Central memory CD8-positive, alpha-beta T cell (primary cell): ENCODE data around the gene YIPF3.
"Not testable (repeated sequence)": the region's sequence is repeated elsewhere in the genome, so short reads cannot be mapped to it uniquely, and the experiment has no call there.

Experiments
- ATAC-seq: fragments of 150-1000 bp; cut with Tn5 transposase; replicated peaks from 2 replicates; pipeline ENCODE4 v1.10.0; 2022; ENCODE audit warnings: mild to moderate bottlenecking, moderate FRiP score, moderate number of reproducible peaks; ENCODE audit not compliant: poor library complexity, severe bottlenecking; ENCODE audit errors: extremely low read depth
- DNase-seq, 2 donors: peaks; one replicate each; pipeline ENCODE4 v3.0.0; 2021; ENCODE audit warnings: low spot score in 2 of 2
- H3K27ac Mint-ChIP-seq: one replicate; pipeline ENCODE4 v1.8.0; 2022; ENCODE audit warnings: low read depth, mild to moderate bottlenecking, moderate library complexity, mixed read lengths
- H3K27me3 Mint-ChIP-seq: one replicate; pipeline ENCODE4 v1.8.0; 2022; ENCODE audit warnings: mixed read lengths
- H3K36me3 Mint-ChIP-seq: one replicate; pipeline ENCODE4 v1.8.0; 2022; ENCODE audit warnings: mild to moderate bottlenecking, moderate library complexity, mixed read lengths; ENCODE audit not compliant: insufficient read depth
- H3K4me1 Mint-ChIP-seq: one replicate; pipeline ENCODE4 v1.8.0; 2022; ENCODE audit warnings: mixed read lengths
- H3K4me3 Mint-ChIP-seq: one replicate; pipeline ENCODE4 v1.8.0; 2022; ENCODE audit warnings: mild to moderate bottlenecking, moderate library complexity, mixed read lengths
- H3K9me3 Mint-ChIP-seq: one replicate; pipeline ENCODE4 v1.8.0; 2022; ENCODE audit warnings: mixed read lengths

The YIPF3 gene

GRCh38 chr6:43516697-43517504, at the start of gene YIPF3, which contains the start of gene POLR1C:
Gene YIPF3 (minus strand): TSS chr6:43516926. CDS start chr6:43516807, 119 bp downstream.
Gene POLR1C (plus strand): TSS chr6:43517089. CDS start chr6:43517110, 21 bp downstream.
- Mint-ChIP-seq H3K27ac (no peak within 1 kb of the TSS), H3K4me3 (no peak within 1 kb of the TSS), H3K9me3 (no peaks in the 10 kb centered on the region), H3K4me1 (peaks cover 28% of the 10 kb centered on the region), H3K27me3 (no peaks in the 10 kb centered on the region), H3K36me3 (peaks cover 26% of the 10 kb centered on the region)
- peak; percentile 95 for ATAC-seq
- peak; percentile 95 for DNase-seq

DNA sequence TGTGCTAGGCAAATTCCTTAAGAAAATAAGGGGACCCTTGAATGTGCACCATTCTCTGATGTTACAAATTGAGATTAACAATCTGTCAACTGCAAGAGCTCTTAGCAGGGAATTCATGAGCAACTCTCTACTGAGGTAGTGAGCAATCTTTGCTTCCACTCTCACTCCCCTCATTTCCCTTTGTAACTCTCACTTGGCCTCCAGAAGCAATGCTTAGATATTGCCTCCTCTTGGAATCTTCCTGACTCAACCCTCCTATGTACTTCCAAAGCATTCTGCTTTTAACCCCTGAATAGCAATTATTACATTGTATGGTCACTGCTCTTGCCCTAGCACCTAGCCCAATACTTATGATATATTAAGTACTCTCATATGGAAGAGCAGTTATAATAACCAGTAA, 42.6 kb upstream of the YIPF3 start:
- H3K27ac Mint-ChIP-seq = no peak overlapping the region
- ATAC-seq = no peak
- DNase-seq = no peak
- H3K4me3 Mint-ChIP-seq = no peak overlapping the region
- peaks cover 69% of the 10 kb centered on the region for H3K36me3 Mint-ChIP-seq
- H3K9me3 Mint-ChIP-seq = no peaks in the 10 kb centered on the region
- H3K27me3 Mint-ChIP-seq = no peaks in the 10 kb centered on the region
- H3K4me1 Mint-ChIP-seq = no peaks in the 10 kb centered on the region

GRCh38 chr6:43557620-43558019, 40.9 kb upstream of the YIPF3 start:
- ATAC-seq, H3K4me3 Mint-ChIP-seq, H3K4me1 Mint-ChIP-seq, H3K9me3 Mint-ChIP-seq, H3K27me3 Mint-ChIP-seq, DNase-seq: not testable (repeated sequence)
- H3K27ac Mint-ChIP-seq = peak overlapping the region; percentile 40
- H3K36me3 Mint-ChIP-seq = peaks cover 69% of the 10 kb centered on the region

- DNase-seq = no peak
- Mint-ChIP-seq H3K27ac (no peak overlapping the region), H3K27me3 (no peaks in the 10 kb centered on the region), H3K36me3 (peaks cover 59% of the 10 kb centered on the region), H3K4me3 (no peak overlapping the region), H3K9me3 (no peaks in the 10 kb centered on the region), H3K4me1 (peaks cover 9% of the 10 kb centered on the region)
- no peak for ATAC-seq
Measured at GRCh38 chr6:43547222-43547621, 30.5 kb upstream of the YIPF3 start.

GRCh38 chr6:43544461-43544860, 27.7 kb upstream of the YIPF3 start:
- H3K36me3 Mint-ChIP-seq = peaks cover 52% of the 10 kb centered on the region
- H3K9me3 Mint-ChIP-seq = no peaks in the 10 kb centered on the region
- no peaks in the 10 kb centered on the region for H3K27me3 Mint-ChIP-seq
- H3K27ac Mint-ChIP-seq = no peak overlapping the region
- ATAC-seq (peak; percentile 43), DNase-seq (no peak)
- peaks cover 9% of the 10 kb centered on the region for H3K4me1 Mint-ChIP-seq
- H3K4me3 Mint-ChIP-seq = no peak overlapping the region

- Mint-ChIP-seq H3K9me3 (no peaks in the 10 kb centered on the region), H3K36me3 (peaks cover 44% of the 10 kb centered on the region), H3K4me1 (peaks cover 9% of the 10 kb centered on the region), H3K4me3 (no peak overlapping the region), H3K27ac (no peak overlapping the region), H3K27me3 (no peaks in the 10 kb centered on the region)
- ATAC-seq (no peak), DNase-seq (no peak)
Measured at GRCh38 chr6:43541774-43542471, 25.2 kb upstream of the YIPF3 start.

DNA sequence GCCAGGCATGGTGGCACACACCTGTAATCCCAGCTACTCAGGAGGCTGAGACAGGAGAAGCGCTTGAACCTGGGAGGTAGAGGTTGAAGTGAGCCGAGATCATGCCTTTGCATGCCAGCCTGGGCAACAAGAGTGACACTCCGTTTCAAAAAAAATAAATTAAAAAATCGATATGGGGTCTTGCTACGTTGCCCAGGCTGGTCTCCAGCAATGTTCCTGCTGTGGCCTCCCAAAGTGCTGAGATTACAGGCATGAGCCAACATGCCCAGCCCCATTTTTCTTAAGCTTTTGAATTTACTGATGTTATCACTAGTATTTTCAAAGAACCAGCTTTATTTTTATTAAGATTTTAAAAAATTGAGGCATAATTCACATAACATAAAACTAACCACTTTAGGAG, 23.8 kb upstream of the YIPF3 start:
- Mint-ChIP-seq H3K9me3 (no peaks in the 10 kb centered on the region), H3K4me3 (no peak overlapping the region), H3K27me3 (no peaks in the 10 kb centered on the region), H3K36me3 (peaks cover 38% of the 10 kb centered on the region), H3K4me1 (peaks cover 9% of the 10 kb centered on the region), H3K27ac (no peak overlapping the region)
- ATAC-seq (no peak), DNase-seq (no peak)

DNA sequence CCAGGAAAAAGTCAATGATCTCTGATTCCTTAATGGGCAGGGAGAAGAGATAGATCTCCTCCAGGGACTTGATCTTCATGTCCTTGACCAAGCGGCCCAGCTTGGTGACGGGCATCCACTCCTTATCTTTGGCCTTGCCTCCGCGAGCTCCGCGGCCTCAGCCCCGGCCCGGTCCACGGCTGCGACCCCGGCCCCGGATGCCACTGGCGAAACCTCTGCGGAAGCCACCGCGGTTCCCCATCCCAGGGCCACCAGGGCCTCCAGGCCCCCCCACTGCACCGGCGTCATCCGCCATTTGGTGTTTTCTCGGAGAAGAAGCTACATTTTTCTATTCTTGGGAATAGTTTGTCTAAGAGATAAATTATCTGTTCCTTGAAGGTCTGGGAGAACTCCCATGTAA, 22.7 kb upstream of the YIPF3 start:
- not testable (repeated sequence) for H3K27ac Mint-ChIP-seq, DNase-seq, H3K27me3 Mint-ChIP-seq, H3K4me3 Mint-ChIP-seq, H3K4me1 Mint-ChIP-seq, ATAC-seq, H3K9me3 Mint-ChIP-seq
- peaks cover 36% of the 10 kb centered on the region for H3K36me3 Mint-ChIP-seq

DNA sequence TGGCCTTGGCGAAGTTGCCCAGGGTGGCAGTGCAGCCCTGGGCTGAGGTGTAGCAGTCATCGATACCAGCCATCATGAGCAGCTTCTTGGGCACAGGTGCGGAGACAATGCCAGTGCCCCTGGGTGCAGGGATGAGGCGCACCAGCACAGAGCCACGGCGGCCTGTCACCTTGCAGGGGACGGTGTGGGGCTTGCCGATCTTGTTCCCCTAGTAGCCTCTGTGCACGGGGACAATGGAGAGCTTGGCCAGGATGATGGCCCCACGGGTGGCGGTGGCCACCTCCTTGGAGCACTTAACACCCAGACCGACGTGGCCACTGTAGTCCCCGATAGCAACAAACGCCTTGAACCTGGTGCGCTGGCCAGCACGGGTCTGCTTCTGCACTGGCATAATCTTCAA, 22.3 kb upstream of the YIPF3 start:
- not testable (repeated sequence) for H3K4me1 Mint-ChIP-seq, ATAC-seq
- peaks cover 35% of the 10 kb centered on the region for H3K36me3 Mint-ChIP-seq

GRCh38 chr6:43532201-43532600, 15.5 kb upstream of the YIPF3 start:
- Mint-ChIP-seq H3K4me1 (no peaks in the 10 kb centered on the region), H3K36me3 (peaks cover 43% of the 10 kb centered on the region), H3K27ac (peak overlapping the region; percentile 52), H3K27me3 (no peaks in the 10 kb centered on the region), H3K4me3 (no peak overlapping the region), H3K9me3 (no peaks in the 10 kb centered on the region)
- no peak for ATAC-seq
- no peak for DNase-seq

More for the DNA sequence above, 22.3 kb upstream of the YIPF3 start:
- H3K27ac Mint-ChIP-seq, H3K9me3 Mint-ChIP-seq, H3K27me3 Mint-ChIP-seq, DNase-seq, H3K4me3 Mint-ChIP-seq: not testable (repeated sequence)

GRCh38 chr6:43524483-43524961, 7.8 kb upstream of the YIPF3 start:
- H3K27ac Mint-ChIP-seq = no peak overlapping the region
- DNase-seq (no peak), ATAC-seq (no peak)
- H3K4me1 Mint-ChIP-seq = no peaks in the 10 kb centered on the region
- no peak overlapping the region for H3K4me3 Mint-ChIP-seq
- H3K27me3 Mint-ChIP-seq = no peaks in the 10 kb centered on the region
- peaks cover 52% of the 10 kb centered on the region for H3K36me3 Mint-ChIP-seq
- H3K9me3 Mint-ChIP-seq = no peaks in the 10 kb centered on the region

DNA sequence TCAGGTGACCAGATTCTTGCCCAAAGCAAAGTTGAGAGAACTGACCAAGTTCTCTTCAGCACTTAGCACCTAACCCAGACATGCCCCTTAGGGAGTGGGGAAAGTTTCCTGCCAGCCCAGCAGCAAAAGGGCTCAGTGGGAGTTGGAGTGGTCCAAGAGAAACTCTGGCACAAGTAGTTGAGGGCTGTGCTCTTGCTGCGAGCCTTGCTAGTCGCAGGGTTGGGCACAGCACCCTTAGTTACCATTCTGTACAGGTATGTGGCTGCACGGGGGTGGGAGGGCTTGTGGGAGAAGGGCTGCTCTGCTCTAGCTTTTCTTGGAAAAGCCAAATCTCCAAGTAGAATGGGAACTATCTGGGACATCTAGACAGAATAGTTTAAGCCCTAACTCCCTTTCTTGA, 6.6 kb upstream of the YIPF3 start:
- no peaks in the 10 kb centered on the region for H3K27me3 Mint-ChIP-seq
- DNase-seq (no peak), ATAC-seq (no peak)
- no peak overlapping the region for H3K27ac Mint-ChIP-seq
- H3K4me3 Mint-ChIP-seq = no peak overlapping the region
- no peaks in the 10 kb centered on the region for H3K4me1 Mint-ChIP-seq
- peaks cover 43% of the 10 kb centered on the region for H3K36me3 Mint-ChIP-seq
- H3K9me3 Mint-ChIP-seq = no peaks in the 10 kb centered on the region
